A549 (cell line): ENCODE data around the gene SEMA4D. TPM values are rescaled to one million over a fixed set of nuclear protein-coding genes. Genes with fewer than 3 reads are reported as not detected.

ENCODE experiments used
- ATAC-seq, 2 experiments: fragments of 200-7000 bp in 1 of 2; fragments of >200 bp in 1 of 2; cut with Nextera tagmentation in 1 of 2; cut with Tn5 transposase in 1 of 2; 3 replicates each; pipeline versions ENCODE4 v1.8.0 to v1.9.1; 2018 to 2020; ENCODE audit warnings: mild to moderate bottlenecking in 1 of 2, moderate library complexity in 1 of 2
- CTCF ChIA-PET: fragments of 300-600 bp; sonication (Branson Sonifier 250); formaldehyde crosslinking; extraction: SDS; loops from one replicate; lab custom pipeline; 2021; ENCODE audit warnings: antibody characterized with exemption, inconsistent platforms; lab: Yijun Ruan, JAX
- POLR2A ChIA-PET: fragments of 350-600 bp; formaldehyde crosslinking; extraction: SDS; loops from one replicate; lab custom pipeline; 2021; ENCODE audit warnings: antibody characterized with exemption, inconsistent platforms; lab: Yijun Ruan, JAX
- DNase-seq, 2 experiments: peaks; one replicate each; pipeline versions ENCODE4 v3.0.0 to v3.0.0-alpha.2; 2011 to 2016; ENCODE audit warnings: low read depth in 1 of 2, low spot score in 1 of 2
- FAIRE-seq: peaks from 2 replicates; lab custom pipeline; 2011; peaks lifted over from hg19 to GRCh38; lab: Jason Lieb, UNC
- H3K27ac ChIP-seq, 2 experiments: fragments of >200 bp; sonication (Bioruptor Twin); formaldehyde crosslinking; 3 replicates each; pipeline ENCODE4 v1.5.1; 2016 to 2017
- H3K4me1 ChIP-seq: fragments of >200 bp; sonication (Bioruptor Twin); formaldehyde crosslinking; 3 replicates; pipeline ENCODE4 v1.6.1; 2016
- H3K4me2 ChIP-seq: fragments of >200 bp; sonication (Bioruptor Twin); formaldehyde crosslinking; 3 replicates; pipeline ENCODE4 v1.6.1; 2016
- H3K4me3 ChIP-seq: fragments of >200 bp; sonication (Bioruptor Twin); formaldehyde crosslinking; 3 replicates; pipeline ENCODE4 v1.5.1; 2016
- H3K9me3 ChIP-seq: fragments of >200 bp; sonication (Bioruptor Twin); formaldehyde crosslinking; 3 replicates; pipeline ENCODE4 v1.6.1; 2016
- BHLHE40 ChIP-seq: IDR thresholded peaks from 2 replicates; pipeline ENCODE4 v1.6.1; 2012; ENCODE audit warnings: low read depth, low read length, inconsistent platforms
- CEBPB ChIP-seq, 2 experiments: fragments of >200 bp in 1 of 2; sonication (Bioruptor Twin) in 1 of 2; formaldehyde crosslinking in 1 of 2; IDR thresholded peaks; 2 replicates each; pipeline ENCODE4 v1.6.1; 2012 to 2016
- EHF ChIP-seq: fragments of 250-450 bp; sonication (Bioruptor Pico); IDR thresholded peaks from 2 replicates; pipeline ENCODE4 v1.5.0; 2020; ENCODE audit warnings: mild to moderate bottlenecking
- EHMT2 ChIP-seq: fragments of 200-600 bp; sonication (generic); IDR thresholded peaks from 2 replicates; pipeline ENCODE4 v1.6.1; 2016; ENCODE audit warnings: antibody characterized with exemption, low read depth, mild to moderate bottlenecking, moderate library complexity
- EP300 ChIP-seq, 2 experiments: fragments of >200 bp; sonication (Bioruptor Twin); formaldehyde crosslinking; IDR thresholded peaks; 2 replicates in 1 of 2; 3 replicates in 1 of 2; pipeline ENCODE4 v1.6.1; 2016 to 2017
- ESRRA ChIP-seq: fragments of 150-350 bp; IDR thresholded peaks from 2 replicates; pipeline ENCODE4 v1.6.1; 2014; ENCODE audit warnings: mild to moderate bottlenecking, low read length, borderline replicate concordance
- FOSL2 ChIP-seq, 2 experiments: fragments of 450-650 bp in 1 of 2; fragments of >200 bp in 1 of 2; sonication (Bioruptor Twin) in 1 of 2; formaldehyde crosslinking; IDR thresholded peaks; 2 replicates each; pipeline versions ENCODE4 v1.5.0 to v1.6.1; 2016 to 2020; ENCODE audit warnings: mild to moderate bottlenecking in 1 of 2, moderate library complexity in 1 of 2
- FOXS1 ChIP-seq: fragments of 250-450 bp; sonication (Bioruptor Pico); IDR thresholded peaks from 2 replicates; pipeline ENCODE4 v1.5.0; 2020; ENCODE audit warnings: mild to moderate bottlenecking, moderate library complexity
- GATA3 ChIP-seq: IDR thresholded peaks from 2 replicates; pipeline ENCODE4 v1.6.1; 2012; ENCODE audit warnings: borderline replicate concordance
- HOXA7 ChIP-seq: fragments of 250-450 bp; sonication (Bioruptor Pico); IDR thresholded peaks from 2 replicates; pipeline ENCODE4 v1.5.0; 2020; ENCODE audit warnings: mild to moderate bottlenecking, moderate library complexity
- HOXB13 ChIP-seq: fragments of 250-450 bp; sonication (Bioruptor Pico); IDR thresholded peaks from 2 replicates; pipeline ENCODE4 v1.5.0; 2020; ENCODE audit warnings: low read depth, mild to moderate bottlenecking, moderate library complexity
- HOXB5 ChIP-seq: fragments of 250-450 bp; sonication (Bioruptor Pico); IDR thresholded peaks from 2 replicates; pipeline ENCODE4 v1.5.0; 2020; ENCODE audit warnings: mild to moderate bottlenecking, moderate library complexity
- JUNB ChIP-seq: fragments of >200 bp; sonication (Bioruptor Twin); formaldehyde crosslinking; IDR thresholded peaks from 2 replicates; pipeline ENCODE4 v1.6.1; 2016
- KDM1A ChIP-seq: fragments of 200-600 bp; sonication (generic); IDR thresholded peaks from 2 replicates; pipeline ENCODE4 v1.6.1; 2016; ENCODE audit warnings: low read depth, mild to moderate bottlenecking
- KDM5A ChIP-seq: fragments of 200-600 bp; sonication (generic); IDR thresholded peaks from 2 replicates; pipeline ENCODE4 v1.6.1; 2016; ENCODE audit warnings: antibody characterized with exemption, mild to moderate bottlenecking
- MYC ChIP-seq: IDR thresholded peaks from 2 replicates; pipeline ENCODE4 v1.6.1; 2012; ENCODE audit warnings: mild to moderate bottlenecking, inconsistent platforms, low read length, improper control_type of control experiment, borderline replicate concordance
- NFE2L2 ChIP-seq: fragments of 150-350 bp; conservative IDR thresholded peaks from 2 replicates; pipeline ENCODE4 v1.6.1; 2014; ENCODE audit warnings: low read length
- NR3C1 ChIP-seq: fragments of >200 bp; sonication (Bioruptor Twin); formaldehyde crosslinking; IDR thresholded peaks from 3 replicates; pipeline ENCODE4 v1.6.1; 2017
- RARB ChIP-seq: fragments of 250-450 bp; sonication (Bioruptor Pico); IDR thresholded peaks from 2 replicates; pipeline ENCODE4 v1.8.0; 2021; ENCODE audit warnings: mild to moderate bottlenecking, moderate library complexity
- RCOR1 ChIP-seq: fragments of 150-350 bp; IDR thresholded peaks from 2 replicates; pipeline ENCODE4 v1.6.1; 2014; ENCODE audit warnings: antibody characterized with exemption, low read length, low read depth
- RFX5 ChIP-seq: fragments of 450-650 bp; IDR thresholded peaks from 2 replicates; pipeline ENCODE4 v1.7.1; 2014; ENCODE audit warnings: antibody characterized with exemption, mild to moderate bottlenecking, moderate library complexity
- RNF2 ChIP-seq: fragments of 200-600 bp; sonication (generic); IDR thresholded peaks from 2 replicates; pipeline ENCODE4 v1.6.1; 2016; ENCODE audit warnings: low read depth, mild to moderate bottlenecking, antibody characterized with exemption, moderate library complexity, borderline replicate concordance
- SMC3 ChIP-seq: fragments of >200 bp; sonication (Bioruptor Twin); formaldehyde crosslinking; IDR thresholded peaks from 3 replicates; pipeline ENCODE4 v1.6.1; 2018; ENCODE audit warnings: inconsistent platforms
- TFCP2L1 ChIP-seq: fragments of 250-450 bp; sonication (Bioruptor Pico); IDR thresholded peaks from 2 replicates; pipeline ENCODE4 v1.5.0; 2021; ENCODE audit warnings: mild to moderate bottlenecking
- WGBS: methylation state at CpG from one replicate; pipeline ENCODE4 v1.1.6; 2017; ENCODE audit errors: missing lambda C conversion rate; 5-methylcytosine and 5-hydroxymethylcytosine counted together
- polyA plus RNA-seq, 4 experiments: library from polyadenylated mRNA; depleted of rRNA in 3 of 4; stranded (reverse); fragments of >200 nt; fragmentation: RNase III in 1 of 4; extraction: RNeasy Plus Mini Kit Qiagen cat#74134 plus additional on column Dnase treatment in 1 of 4; gene quantifications; 2 replicates in 3 of 4; 3 replicates in 1 of 4; pipeline ENCODE4 v1.2.3, GENCODE V29; 2011 to 2017
- TF ChIP-seq, protein P1 (sequence below): fragments of 250-450 bp; sonication (Bioruptor Pico); IDR thresholded peaks from 2 replicates; pipeline ENCODE4 v1.5.0; 2021; ENCODE audit warnings: mild to moderate bottlenecking, moderate library complexity, borderline replicate concordance
- TF ChIP-seq, protein P2 (sequence below): fragments of >200 bp; sonication (Bioruptor Twin); formaldehyde crosslinking; IDR thresholded peaks from 3 replicates; pipeline ENCODE4 v1.6.1; 2016
- TF ChIP-seq, protein P3 (sequence below): fragments of 450-650 bp; IDR thresholded peaks from 2 replicates; pipeline ENCODE4 v1.6.1; 2014; ENCODE audit warnings: antibody characterized with exemption
- TF ChIP-seq, protein P4 (sequence below): fragments of 150-350 bp; IDR thresholded peaks from 2 replicates; pipeline ENCODE4 v1.6.1; 2014; ENCODE audit warnings: low read depth, mild to moderate bottlenecking, low read length
- TF ChIP-seq, protein P5 (sequence below): fragments of 250-450 bp; sonication (Bioruptor Pico); IDR thresholded peaks from 2 replicates; pipeline ENCODE4 v1.5.0; 2020; ENCODE audit warnings: low read depth, mild to moderate bottlenecking, moderate library complexity

The SEMA4D gene
- polyA plus RNA-seq, 2 of the 4 experiments (the other 2 are of a cell fraction) = 5.3 to 7.2 TPM

DNA sequence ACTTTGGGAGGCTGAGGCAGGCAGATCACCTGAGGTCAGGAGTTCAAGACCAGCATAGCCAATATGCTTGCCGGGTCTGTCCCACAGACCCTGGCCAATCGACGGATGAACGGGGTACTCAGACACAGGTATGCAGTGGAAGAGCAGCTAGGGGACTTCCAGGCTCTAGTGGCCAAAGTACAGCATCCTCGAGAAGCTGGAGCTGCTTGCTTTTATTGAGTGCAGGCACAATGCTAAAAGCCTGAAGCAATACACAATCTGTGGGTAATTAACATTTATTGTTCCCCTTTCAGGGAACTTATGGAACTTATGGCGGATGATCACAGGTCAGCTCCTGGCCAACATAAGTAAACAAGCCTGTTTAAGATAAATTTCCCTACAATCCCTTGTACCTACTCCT, 32.8 kb upstream of the SEMA4D start (continued):
- TF ChIP-seq HOXA7 (CRISPR knock-in tag) (no peak), MYC (no peak)

DNA sequence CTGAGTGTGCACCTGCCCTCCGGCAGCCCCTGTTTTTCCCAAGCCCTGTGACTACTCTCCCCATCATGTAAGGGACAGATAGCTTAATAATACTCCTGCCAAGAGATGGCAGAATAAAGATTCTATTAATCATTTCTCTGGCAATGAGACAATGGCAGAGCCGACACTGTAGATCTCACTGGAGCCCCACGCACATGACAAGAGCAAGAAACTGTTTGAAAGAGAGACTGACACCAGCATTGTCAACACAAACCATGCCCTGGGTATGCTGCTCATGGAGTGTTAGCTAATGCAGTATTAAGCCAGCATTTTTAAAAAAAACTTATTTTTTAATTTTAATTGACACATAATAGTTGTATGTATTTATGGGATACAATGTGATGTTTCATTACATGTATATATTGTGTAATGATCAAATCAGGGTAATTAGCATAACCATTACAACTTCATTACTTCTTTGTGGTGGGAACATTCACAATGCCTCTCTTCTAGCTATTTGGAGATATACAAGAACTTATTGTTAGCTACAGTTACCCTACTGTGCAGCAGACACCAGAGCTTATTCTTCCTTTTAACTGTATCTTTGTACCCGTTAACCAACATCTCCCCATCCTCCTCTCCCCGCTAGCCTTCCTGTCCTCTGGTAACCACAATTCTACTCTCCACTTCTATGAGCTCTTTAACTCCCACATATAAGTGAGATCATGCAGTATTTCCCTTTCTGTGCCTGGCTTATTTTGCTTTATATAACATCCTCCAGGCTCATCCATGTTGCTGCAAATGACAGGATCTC, 31.5 kb upstream of the SEMA4D start:
- no peak overlapping the region for H3K27ac ChIP-seq
- POLR2A ChIA-PET = no interaction called here
- 50% methylated on average over 5 of the region's 5 CpGs for WGBS
- DNase-seq (no peak), ATAC-seq (no peak), FAIRE-seq (no peak)
- TF ChIP-seq, protein P1, sequence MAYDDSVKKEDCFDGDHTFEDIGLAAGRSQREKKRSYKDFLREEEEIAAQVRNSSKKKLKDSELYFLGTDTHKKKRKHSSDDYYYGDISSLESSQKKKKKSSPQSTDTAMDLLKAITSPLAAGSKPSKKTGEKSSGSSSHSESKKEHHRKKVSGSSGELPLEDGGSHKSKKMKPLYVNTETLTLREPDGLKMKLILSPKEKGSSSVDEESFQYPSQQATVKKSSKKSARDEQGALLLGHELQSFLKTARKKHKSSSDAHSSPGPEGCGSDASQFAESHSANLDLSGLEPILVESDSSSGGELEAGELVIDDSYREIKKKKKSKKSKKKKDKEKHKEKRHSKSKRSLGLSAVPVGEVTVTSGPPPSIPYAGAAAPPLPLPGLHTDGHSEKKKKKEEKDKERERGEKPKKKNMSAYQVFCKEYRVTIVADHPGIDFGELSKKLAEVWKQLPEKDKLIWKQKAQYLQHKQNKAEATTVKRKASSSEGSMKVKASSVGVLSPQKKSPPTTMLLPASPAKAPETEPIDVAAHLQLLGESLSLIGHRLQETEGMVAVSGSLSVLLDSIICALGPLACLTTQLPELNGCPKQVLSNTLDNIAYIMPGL (CRISPR knock-in tag) = no peak
- TF ChIP-seq, protein P2, sequence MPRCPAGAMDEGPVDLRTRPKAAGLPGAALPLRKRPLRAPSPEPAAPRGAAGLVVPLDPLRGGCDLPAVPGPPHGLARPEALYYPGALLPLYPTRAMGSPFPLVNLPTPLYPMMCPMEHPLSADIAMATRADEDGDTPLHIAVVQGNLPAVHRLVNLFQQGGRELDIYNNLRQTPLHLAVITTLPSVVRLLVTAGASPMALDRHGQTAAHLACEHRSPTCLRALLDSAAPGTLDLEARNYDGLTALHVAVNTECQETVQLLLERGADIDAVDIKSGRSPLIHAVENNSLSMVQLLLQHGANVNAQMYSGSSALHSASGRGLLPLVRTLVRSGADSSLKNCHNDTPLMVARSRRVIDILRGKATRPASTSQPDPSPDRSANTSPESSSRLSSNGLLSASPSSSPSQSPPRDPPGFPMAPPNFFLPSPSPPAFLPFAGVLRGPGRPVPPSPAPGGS = no peak
- TF ChIP-seq, protein P3, sequence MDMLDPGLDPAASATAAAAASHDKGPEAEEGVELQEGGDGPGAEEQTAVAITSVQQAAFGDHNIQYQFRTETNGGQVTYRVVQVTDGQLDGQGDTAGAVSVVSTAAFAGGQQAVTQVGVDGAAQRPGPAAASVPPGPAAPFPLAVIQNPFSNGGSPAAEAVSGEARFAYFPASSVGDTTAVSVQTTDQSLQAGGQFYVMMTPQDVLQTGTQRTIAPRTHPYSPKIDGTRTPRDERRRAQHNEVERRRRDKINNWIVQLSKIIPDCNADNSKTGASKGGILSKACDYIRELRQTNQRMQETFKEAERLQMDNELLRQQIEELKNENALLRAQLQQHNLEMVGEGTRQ = no peak
- TF ChIP-seq, protein P4, sequence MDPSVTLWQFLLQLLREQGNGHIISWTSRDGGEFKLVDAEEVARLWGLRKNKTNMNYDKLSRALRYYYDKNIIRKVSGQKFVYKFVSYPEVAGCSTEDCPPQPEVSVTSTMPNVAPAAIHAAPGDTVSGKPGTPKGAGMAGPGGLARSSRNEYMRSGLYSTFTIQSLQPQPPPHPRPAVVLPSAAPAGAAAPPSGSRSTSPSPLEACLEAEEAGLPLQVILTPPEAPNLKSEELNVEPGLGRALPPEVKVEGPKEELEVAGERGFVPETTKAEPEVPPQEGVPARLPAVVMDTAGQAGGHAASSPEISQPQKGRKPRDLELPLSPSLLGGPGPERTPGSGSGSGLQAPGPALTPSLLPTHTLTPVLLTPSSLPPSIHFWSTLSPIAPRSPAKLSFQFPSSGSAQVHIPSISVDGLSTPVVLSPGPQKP = no peak
- TF ChIP-seq EHMT2 = no peak
- TF ChIP-seq NFE2L2 = no peak
- TF ChIP-seq ESRRA = no peak
- no peak for TF ChIP-seq HOXB13
- TF ChIP-seq RARB = no peak
- no peak for TF ChIP-seq JUNB
- no peak for TF ChIP-seq RFX5
- no peak for TF ChIP-seq EP300 (IDR thresholded peaks at IDR 0.05)
- TF ChIP-seq KDM1A = no peak
- no peak for TF ChIP-seq SMC3
- TF ChIP-seq, all 56 proteins: peak for 0
- no peak overlapping the region for H3K4me2 ChIP-seq
- H3K9me3 ChIP-seq = no peaks in the 10 kb centered on the region
- CTCF ChIA-PET = interaction anchor here (1.0 to 1.9 kb wide), 6 partner anchors 10 to 34 kb away, joined by 3 to 8 read pairs (median 4); no protein-coding TSS in a partner anchor
- peaks cover 3% of the 10 kb centered on the region; the same call in 1 of the 3 replicates for H3K4me1 ChIP-seq
- H3K4me3 ChIP-seq = no peak overlapping the region

DNA sequence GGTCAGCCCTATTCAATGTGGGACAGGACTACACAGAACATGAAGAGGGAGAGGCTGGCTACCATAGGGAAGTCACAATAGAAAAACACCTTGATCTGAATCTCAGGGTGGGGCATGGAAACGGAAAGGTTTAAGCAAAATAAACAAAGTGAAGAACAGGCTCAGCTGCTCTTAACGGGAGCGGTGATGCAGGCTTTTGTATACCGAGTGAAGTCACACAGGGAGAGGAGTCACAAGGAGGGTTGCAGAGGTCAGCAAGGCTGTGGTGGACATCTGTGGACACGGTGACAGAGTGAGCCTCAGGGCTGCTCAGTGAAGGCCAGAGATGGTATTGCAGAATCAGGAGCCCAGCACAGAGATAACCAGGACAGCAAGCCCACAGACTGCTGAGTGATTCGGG, 30.6 kb upstream of the SEMA4D start:
- TF ChIP-seq FOSL2 (IDR thresholded peaks at IDR 0.05) = no peak
- TF ChIP-seq FOSL2 (CRISPR knock-in tag; IDR thresholded peaks at IDR 0.05) = no peak
- TF ChIP-seq RNF2 = no peak
- no peak for TF ChIP-seq NR3C1
- TF ChIP-seq EHF (CRISPR knock-in tag) = no peak
- TF ChIP-seq TFCP2L1 (CRISPR knock-in tag) = no peak
- no peak for TF ChIP-seq EP300 (IDR thresholded peaks at IDR 0.05)
- TF ChIP-seq CEBPB (IDR thresholded peaks at IDR 0.05) = no peak
- no peak for TF ChIP-seq FOXS1 (CRISPR knock-in tag)
- TF ChIP-seq GATA3 = no peak
- TF ChIP-seq MYC = no peak
- no peak for TF ChIP-seq KDM5A
- TF ChIP-seq BHLHE40 = no peak
- TF ChIP-seq, protein P5, sequence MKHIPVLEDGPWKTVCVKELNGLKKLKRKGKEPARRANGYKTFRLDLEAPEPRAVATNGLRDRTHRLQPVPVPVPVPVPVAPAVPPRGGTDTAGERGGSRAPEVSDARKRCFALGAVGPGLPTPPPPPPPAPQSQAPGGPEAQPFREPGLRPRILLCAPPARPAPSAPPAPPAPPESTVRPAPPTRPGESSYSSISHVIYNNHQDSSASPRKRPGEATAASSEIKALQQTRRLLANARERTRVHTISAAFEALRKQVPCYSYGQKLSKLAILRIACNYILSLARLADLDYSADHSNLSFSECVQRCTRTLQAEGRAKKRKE = no peak
- no peak for TF ChIP-seq HOXB5 (CRISPR knock-in tag)
- no peak for TF ChIP-seq NFE2L2
- no peak for TF ChIP-seq EHMT2
- no peak for TF ChIP-seq RCOR1
- no peak for TF ChIP-seq KDM1A
- Histone ChIP-seq H3K9me3 (no peaks in the 10 kb centered on the region), H3K4me2 (no peak overlapping the region), H3K27ac (no peak overlapping the region), H3K4me3 (no peak overlapping the region), H3K4me1 (no peaks in the 10 kb centered on the region)
- no peak for FAIRE-seq
- WGBS = 10% methylated on average over 6 of the region's 6 CpGs
- ATAC-seq = peak; percentile 62 to 74
- CTCF ChIA-PET = interaction anchor here (1.0 to 2.6 kb wide), 5 partner anchors 9 to 33 kb away, joined by 3 to 13 read pairs (median 4); no protein-coding TSS in a partner anchor
- POLR2A ChIA-PET = no interaction called here
- peak in 1 of 2 experiments; percentile 27 for DNase-seq
